Endothelial cell of umbilical vein (primary cell): ENCODE results near the gene TTYH3. TPM values are rescaled to one million over a fixed set of nuclear protein-coding genes. Genes with fewer than 3 reads are reported as not detected.

Experiments used
- BruUV-seq: library from RNA; stranded (reverse); fragments of 400-500 nt; replicated peaks from 2 replicates; lab custom pipeline; 2021; lab: Mats Ljungman, UMichigan
- CTCF ChIA-PET: fragments of 300-600, 350-600 bp; sonication (Branson Sonifier 250); formaldehyde crosslinking; loops from one replicate; lab custom pipeline; 2021; ENCODE audit warnings: antibody characterized with exemption, inconsistent platforms; lab: Charles Lee
- POLR2A ChIA-PET: fragments of 300-600, 350-600 bp; sonication (Branson Sonifier 250); formaldehyde crosslinking; loops from one replicate; lab custom pipeline; 2021; ENCODE audit warnings: antibody characterized with exemption, inconsistent platforms; lab: Charles Lee
- DNase-seq: peaks from one replicate; pipeline ENCODE4 v3.0.0-alpha.2; 2011; ENCODE audit warnings: low read depth, low spot score
- FAIRE-seq: peaks from 2 replicates; lab custom pipeline; 2011; peaks lifted over from hg19 to GRCh38; lab: Jason Lieb, UNC
- H2AFZ ChIP-seq: 2 replicates; pipeline ENCODE4 v1.6.0; 2012; ENCODE audit warnings: low read depth, low read length, control low read depth, inconsistent platforms
- H3K27ac ChIP-seq: 2 replicates; pipeline ENCODE4 v1.5.1; 2011; ENCODE audit warnings: low read depth, mild to moderate bottlenecking, control low read depth, low read length, moderate library complexity; ENCODE audit not compliant: insufficient read depth
- H3K27me3 ChIP-seq, 2 experiments: 2 replicates each; pipeline versions ENCODE4 v1.6.0 to v1.6.1; 2011; ENCODE audit warnings: low read length in 2 of 2, mixed read lengths in 1 of 2; ENCODE audit not compliant: control insufficient read depth in 2 of 2, insufficient read depth in 2 of 2
- H3K36me3 ChIP-seq, 2 experiments: 2 replicates in 1 of 2; 3 replicates in 1 of 2; pipeline ENCODE4 v1.5.1; 2011; ENCODE audit warnings: low read length in 2 of 2, mild to moderate bottlenecking in 1 of 2, moderate library complexity in 1 of 2; ENCODE audit not compliant: control insufficient read depth in 2 of 2, insufficient read depth in 2 of 2; ENCODE audit errors: extremely low read depth in 1 of 2
- H3K4me1 ChIP-seq: 3 replicates; pipeline ENCODE4 v1.5.1; 2011; ENCODE audit warnings: mild to moderate bottlenecking, low read length; ENCODE audit not compliant: control insufficient read depth, insufficient read depth; ENCODE audit errors: extremely low read depth
- H3K4me2 ChIP-seq: 2 replicates; pipeline ENCODE4 v1.6.1; 2011; ENCODE audit warnings: low read length, control low read depth, mixed read lengths; ENCODE audit not compliant: insufficient read depth
- H3K4me3 ChIP-seq, 3 experiments: fragments of 200-600 bp in 1 of 3; sonication (generic), shearing (Covaris generic) in 1 of 3; replicated peaks in 1 of 3; 2 replicates each; pipeline ENCODE4 v1.5.1; 2011 to 2016; ENCODE audit warnings: control low read depth in 3 of 3, low read length in 3 of 3, mild to moderate bottlenecking in 2 of 3, inconsistent platforms in 1 of 3, low read depth in 1 of 3, moderate library complexity in 1 of 3; ENCODE audit not compliant: insufficient read depth in 1 of 3
- H3K79me2 ChIP-seq: 2 replicates; pipeline ENCODE4 v1.6.0; 2012; ENCODE audit warnings: low read length, inconsistent platforms; ENCODE audit not compliant: control insufficient read depth, insufficient read depth
- H3K9ac ChIP-seq: replicated peaks from 2 replicates; pipeline ENCODE3; 2011; ENCODE audit warnings: low read length, control low read depth; ENCODE audit not compliant: insufficient read depth; ENCODE audit errors: extremely low read depth
- H3K9me1 ChIP-seq: replicated peaks from 3 replicates; pipeline ENCODE4 v1.6.0; 2011; ENCODE audit warnings: mild to moderate bottlenecking, low read length; ENCODE audit not compliant: control insufficient read depth, insufficient read depth; ENCODE audit errors: extremely low read depth
- H3K9me3 ChIP-seq: replicated peaks from 2 replicates; pipeline ENCODE4 v1.5.1; 2012; ENCODE audit warnings: low read length, inconsistent platforms; ENCODE audit not compliant: control insufficient read depth, insufficient read depth
- H4K20me1 ChIP-seq: replicated peaks from 2 replicates; pipeline ENCODE3; 2011; ENCODE audit warnings: mild to moderate bottlenecking, low read length; ENCODE audit not compliant: control insufficient read depth, insufficient read depth; ENCODE audit errors: extremely low read depth
- EZH2 ChIP-seq: IDR thresholded peaks from 2 replicates; pipeline ENCODE4 v1.6.1; 2012; ENCODE audit warnings: borderline replicate concordance, low read depth, mild to moderate bottlenecking, moderate library complexity, low read length, inconsistent platforms; ENCODE audit not compliant: severe bottlenecking
- FOS ChIP-seq: IDR thresholded peaks from 2 replicates; pipeline ENCODE4 v1.6.1; 2011; ENCODE audit warnings: mild to moderate bottlenecking, low read length, moderate library complexity, borderline replicate concordance; ENCODE audit not compliant: insufficient read depth
- GATA2 ChIP-seq: IDR thresholded peaks from 2 replicates; pipeline ENCODE4 v1.7.0; 2011; ENCODE audit warnings: low read depth, mild to moderate bottlenecking, moderate library complexity, mixed read lengths, low read length; ENCODE audit not compliant: insufficient read length, insufficient read depth
- JUN ChIP-seq: IDR thresholded peaks from 2 replicates; pipeline ENCODE4 v1.6.1; 2011; ENCODE audit warnings: borderline replicate concordance, low read depth; ENCODE audit not compliant: insufficient read length, insufficient read depth
- MAX ChIP-seq: IDR thresholded peaks from 2 replicates; pipeline ENCODE4 v1.6.1; 2011; ENCODE audit not compliant: insufficient read depth, insufficient read length
- MYC ChIP-seq: IDR thresholded peaks from one replicate; pipeline ENCODE4 v1.6.1; 2011; ENCODE audit warnings: mild to moderate bottlenecking, low read depth, low read length
- POLR2A ChIP-seq: IDR thresholded peaks from 2 replicates; pipeline ENCODE4 v1.6.1; 2012; ENCODE audit warnings: low read depth, mild to moderate bottlenecking, control low read depth, low read length
- POLR2AphosphoS5 ChIP-seq: IDR thresholded peaks from 2 replicates; pipeline ENCODE4 v1.6.1; 2012; ENCODE audit warnings: low read depth, mild to moderate bottlenecking, control low read depth, low read length, moderate library complexity; ENCODE audit not compliant: insufficient read depth
- dilution Hi-C: fragments of 300-500 bp; cut with MboI; formaldehyde crosslinking; loops from one replicate; pipeline ENCODE4 v1.15.0; 2019; ENCODE audit warnings: low sequenced_read_pairs; ENCODE audit not compliant: extremely low pct_ligation_motif_present
- intact Hi-C: fragments of 100-400 bp; cut with micrococcal nuclease; formaldehyde crosslinking; loops from one replicate; pipeline ENCODE4 v1.10.0; 2022
- polyA plus RNA-seq, 4 experiments: library from polyadenylated mRNA; depleted of rRNA in 3 of 4; stranded (reverse) in 3 of 4; unstranded in 1 of 4; fragments of >200 nt; gene quantifications; 2 replicates each; pipeline versions ENCODE4 v1.2.1 to v1.2.3, GENCODE V29; 2011 to 2012; ENCODE audit warnings: missing spikeins in 1 of 4
- total RNA-seq: library from RNA; stranded (reverse); gene quantifications from 2 replicates; pipeline ENCODE4 v1.2.3, GENCODE V29; 2021
- TF ChIP-seq, protein P1 (sequence below), 2 donors: IDR thresholded peaks; 1 replicate in 1 of 2; 2 replicates in 1 of 2; pipeline ENCODE4 v1.5.1; 2011; ENCODE audit warnings: low read length in 2 of 2, mild to moderate bottlenecking in 2 of 2, moderate library complexity in 2 of 2, control low read depth in 1 of 2, inconsistent platforms in 1 of 2, low read depth in 1 of 2; ENCODE audit not compliant: insufficient read depth in 1 of 2; ENCODE audit errors: extremely low read depth in 1 of 2

TTYH3 gene
- total and polyA plus RNA-seq, 2 donors (not counting 3 experiments of a cell fraction or from before 2014, with no cell fraction given) = 143 to 280 TPM

DNA sequence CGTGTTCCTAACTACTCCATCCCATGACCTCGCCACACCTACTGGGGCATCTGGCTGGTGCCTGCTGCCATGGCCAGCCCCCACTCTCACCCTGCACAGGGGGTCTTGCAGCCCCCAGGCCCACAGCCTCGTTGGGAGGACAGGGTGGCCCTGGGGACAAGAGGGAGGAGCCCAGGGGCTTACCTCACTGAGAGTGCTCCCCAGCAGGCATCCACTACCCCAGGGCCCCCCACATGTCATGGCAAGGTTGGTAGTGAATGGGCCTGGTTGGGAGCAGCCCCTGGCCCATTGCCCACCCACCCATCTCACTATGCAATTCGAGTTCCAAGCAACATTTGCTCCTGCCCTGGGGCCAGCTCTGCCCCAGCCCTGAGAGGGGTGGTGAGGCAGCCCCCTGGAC, 32.2 kb downstream of the TTYH3 start:
- FAIRE-seq (peak; percentile 8), DNase-seq (no peak)
- Histone ChIP-seq H3K9me3 (no peaks in the 10 kb centered on the region), H3K4me2 (no peak overlapping the region), H3K4me3 (no peak overlapping the region), H3K36me3 (peaks cover 2 to 15% of the 10 kb centered on the region in 2 experiments), H2AFZ (no peak overlapping the region), H4K20me1 (no peaks in the 10 kb centered on the region), H3K9me1 (no peaks in the 10 kb centered on the region), H3K27ac (no peak overlapping the region), H3K4me1 (peaks cover 14% of the 10 kb centered on the region), H3K79me2 (no peaks in the 10 kb centered on the region), H3K9ac (no peak overlapping the region), H3K27me3 (peaks cover 0 to 3% of the 10 kb centered on the region in 2 experiments)
- BruUV-seq = no TSS peak
- TF ChIP-seq MYC (no peak), POLR2A (no peak), POLR2AphosphoS5 (no peak), JUN (no peak), FOS (no peak), GATA2 (no peak), MAX (no peak), EZH2 (no peak)
- TF ChIP-seq, protein P1, sequence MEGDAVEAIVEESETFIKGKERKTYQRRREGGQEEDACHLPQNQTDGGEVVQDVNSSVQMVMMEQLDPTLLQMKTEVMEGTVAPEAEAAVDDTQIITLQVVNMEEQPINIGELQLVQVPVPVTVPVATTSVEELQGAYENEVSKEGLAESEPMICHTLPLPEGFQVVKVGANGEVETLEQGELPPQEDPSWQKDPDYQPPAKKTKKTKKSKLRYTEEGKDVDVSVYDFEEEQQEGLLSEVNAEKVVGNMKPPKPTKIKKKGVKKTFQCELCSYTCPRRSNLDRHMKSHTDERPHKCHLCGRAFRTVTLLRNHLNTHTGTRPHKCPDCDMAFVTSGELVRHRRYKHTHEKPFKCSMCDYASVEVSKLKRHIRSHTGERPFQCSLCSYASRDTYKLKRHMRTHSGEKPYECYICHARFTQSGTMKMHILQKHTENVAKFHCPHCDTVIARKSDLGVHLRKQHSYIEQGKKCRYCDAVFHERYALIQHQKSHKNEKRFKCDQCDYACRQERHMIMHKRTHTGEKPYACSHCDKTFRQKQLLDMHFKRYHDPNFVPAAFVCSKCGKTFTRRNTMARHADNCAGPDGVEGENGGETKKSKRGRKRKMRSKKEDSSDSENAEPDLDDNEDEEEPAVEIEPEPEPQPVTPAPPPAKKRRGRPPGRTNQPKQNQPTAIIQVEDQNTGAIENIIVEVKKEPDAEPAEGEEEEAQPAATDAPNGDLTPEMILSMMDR (IDR thresholded peaks at IDR 0.05; ENCODE audit: extremely low read depth in 1 of 2, insufficient read depth in 1 of 2, low read depth in 1 of 2, low read length in 2 of 2) = no peak
- CTCF ChIA-PET = interaction anchor here (0.7 to 3.0 kb wide), 3 partner anchors 46 to 55 kb away, joined by 3 to 10 read pairs (median 4); no protein-coding TSS in a partner anchor
- dilution Hi-C loops = no loop called here
- POLR2A ChIA-PET = no interaction called here
- intact Hi-C loops = loop anchor here (2.0 to 5.0 kb wide), 4 partner anchors 23 to 187 kb away; partner anchors contain the start of genes BRAT1, GRIFIN and IQCE
